Measurements from ENCODE around the gene TRIM36.
A peak's percentile ranks its signal among the peaks of the same experiment; 100 is the strongest.

The TRIM36 gene

DNA sequence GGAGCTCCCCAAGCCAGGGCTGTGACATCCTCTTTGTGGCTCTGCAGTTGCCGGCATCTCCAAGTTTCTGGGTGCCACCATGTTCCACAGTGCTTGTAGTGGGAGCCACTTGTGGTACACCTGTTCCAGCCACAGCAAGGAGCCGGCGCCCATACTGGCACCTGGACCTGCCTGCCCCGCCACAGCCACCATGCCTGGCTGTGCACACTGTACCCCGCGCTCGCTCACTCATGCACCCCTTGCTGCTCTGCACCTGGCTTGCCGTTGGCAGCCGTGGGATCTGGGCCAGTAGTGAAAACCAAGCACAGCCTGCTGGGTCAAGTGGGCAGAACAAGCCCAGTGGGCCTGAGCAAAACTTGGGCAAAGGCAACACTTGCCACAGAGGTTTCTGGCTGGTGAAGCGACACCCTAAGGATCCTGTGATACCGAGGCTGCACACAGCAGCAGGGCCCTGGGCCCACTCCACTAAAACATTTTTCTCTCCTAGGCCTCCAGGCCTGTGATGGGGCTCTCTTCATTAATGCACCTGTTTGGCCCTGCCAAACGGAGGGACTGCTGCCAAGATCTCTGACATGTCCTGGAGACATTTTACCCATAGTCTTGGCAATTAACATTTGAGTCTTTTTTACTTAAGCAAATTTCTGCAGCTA is 2.8 kb downstream of the TRIM36 start:
- DNase-seq: no peak

GRCh38 chr5:115165790-115166189 is 3.9 kb downstream of the TRIM36 start:
- no peak for DNase-seq

DNA sequence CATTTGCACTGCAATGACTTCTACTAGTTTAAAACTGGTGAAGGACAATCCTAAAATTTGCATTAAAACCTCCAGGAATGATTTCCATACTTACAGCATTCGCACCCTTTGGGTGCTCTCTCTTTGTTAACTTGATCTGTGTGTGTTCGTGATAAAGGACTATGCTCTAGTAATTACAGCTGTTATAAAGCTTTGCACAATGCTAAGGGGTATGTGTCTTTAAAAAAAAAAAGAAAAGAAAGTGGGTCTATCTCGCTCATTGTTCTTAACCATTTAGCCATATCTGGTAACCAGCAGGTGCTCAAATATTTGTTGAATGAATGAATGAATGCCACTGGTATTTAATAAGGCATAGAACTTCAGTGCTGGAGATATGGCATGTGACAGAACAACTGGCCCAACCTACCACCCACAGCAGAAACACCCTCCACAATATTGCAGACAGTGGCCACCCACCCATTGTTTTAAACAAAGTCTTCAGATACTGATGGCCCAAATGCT is 8.7 kb downstream of the TRIM36 start:
- no peak for DNase-seq

DNA sequence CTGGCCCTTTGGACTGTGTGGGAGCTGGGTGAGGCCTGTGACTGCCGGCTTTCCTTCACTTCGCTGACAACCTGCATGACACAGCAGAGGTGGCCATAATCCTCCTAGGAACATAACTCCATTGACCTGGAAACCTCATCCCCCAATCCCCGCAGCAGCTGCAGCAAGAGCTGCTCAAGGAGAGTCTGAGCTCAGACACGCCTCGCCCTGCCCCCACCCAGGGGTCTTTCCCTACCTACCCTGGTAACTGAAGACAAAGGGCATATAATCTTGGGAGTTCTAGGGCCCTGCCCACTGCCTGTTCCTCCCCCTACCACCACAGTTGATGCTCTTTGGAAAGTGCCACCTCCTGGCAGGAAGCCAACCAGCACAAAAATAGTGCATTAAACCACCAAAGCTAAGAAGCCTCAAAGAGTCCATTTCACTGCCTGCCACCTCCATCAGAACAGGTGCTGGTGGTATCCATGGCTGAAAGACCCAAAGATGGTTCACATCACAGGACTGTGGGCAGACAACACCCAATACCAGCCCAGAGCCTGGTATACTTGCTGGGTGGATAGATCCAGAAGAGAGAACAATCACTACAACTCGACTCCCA is 18.4 kb downstream of the TRIM36 start:
- no peak for DNase-seq

GRCh38 chr5:115150512-115150911 is 19.2 kb downstream of the TRIM36 start:
- no peak for DNase-seq

DNA sequence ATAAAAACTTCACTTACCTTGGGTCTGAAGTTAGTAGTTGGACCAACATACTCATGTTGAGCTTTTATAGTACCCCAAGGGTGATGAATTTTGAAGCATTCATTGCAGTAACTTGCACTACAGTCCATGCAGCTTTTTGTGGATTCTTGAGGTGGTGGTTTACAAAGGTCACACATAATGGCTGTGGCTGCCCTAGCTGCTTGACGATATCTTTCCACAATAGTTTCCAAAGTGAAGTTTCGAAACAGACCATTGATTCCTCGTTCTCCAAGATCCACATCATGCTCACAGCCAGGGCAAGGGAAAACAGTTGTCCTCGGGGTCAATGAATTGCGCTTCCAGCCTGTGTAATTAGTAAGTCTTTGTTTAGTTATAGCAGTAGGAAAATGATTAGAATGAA is 22.7 kb downstream of the TRIM36 start:
- no peak for DNase-seq

DNA sequence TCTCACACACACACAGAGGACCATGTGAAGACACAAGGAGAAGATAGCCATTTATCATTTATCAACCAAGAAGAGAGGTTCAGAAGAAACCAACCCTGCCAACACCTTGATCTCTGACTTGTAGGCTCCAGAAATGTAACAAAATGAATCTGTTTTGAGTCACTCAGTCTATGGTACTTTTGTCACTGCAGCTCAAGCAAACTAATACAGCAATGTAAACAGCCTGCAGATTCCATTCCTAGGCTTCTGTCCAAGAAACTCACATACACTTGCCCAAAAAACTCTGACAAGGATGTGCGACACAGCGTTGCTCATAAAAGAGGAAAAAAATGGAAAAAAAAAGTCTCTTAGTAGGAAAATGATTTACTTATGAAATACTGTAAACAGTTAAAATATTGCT is 33.4 kb downstream of the TRIM36 start:
- DNase-seq: no peak

GRCh38 chr5:115132465-115132864 is 37.2 kb downstream of the TRIM36 start:
- DNase-seq: no peak

GRCh38 chr5:115126303-115126702 is 43.4 kb downstream of the TRIM36 start:
- DNase-seq: no peak

GRCh38 chr5:115124741-115125140 is 45.0 kb downstream of the TRIM36 start:
- DNase-seq: no peak

GRCh38 chr5:115116001-115116400 is 53.7 kb downstream of the TRIM36 start:
- DNase-seq: no peak

DNA sequence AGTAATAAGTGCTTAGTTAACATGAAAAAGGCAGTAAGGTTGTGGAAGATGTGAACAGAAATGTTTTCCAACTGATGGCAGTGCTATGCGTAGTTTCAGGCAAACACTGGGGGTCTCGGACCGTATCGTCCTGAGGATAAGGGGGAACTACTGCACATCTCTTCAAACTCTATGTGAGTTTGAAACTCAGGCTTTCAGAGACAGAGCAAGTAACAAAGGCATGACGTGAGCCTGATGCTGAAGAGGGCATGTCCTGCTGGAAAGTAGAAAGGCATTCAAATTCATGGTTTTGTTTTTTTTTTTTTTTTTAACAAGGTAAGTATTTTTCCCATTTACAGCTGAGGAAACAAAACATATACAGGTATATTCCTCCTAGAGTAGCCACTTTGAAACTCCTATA is 59.9 kb downstream of the TRIM36 start:
- DNase-seq: no peak

DNA sequence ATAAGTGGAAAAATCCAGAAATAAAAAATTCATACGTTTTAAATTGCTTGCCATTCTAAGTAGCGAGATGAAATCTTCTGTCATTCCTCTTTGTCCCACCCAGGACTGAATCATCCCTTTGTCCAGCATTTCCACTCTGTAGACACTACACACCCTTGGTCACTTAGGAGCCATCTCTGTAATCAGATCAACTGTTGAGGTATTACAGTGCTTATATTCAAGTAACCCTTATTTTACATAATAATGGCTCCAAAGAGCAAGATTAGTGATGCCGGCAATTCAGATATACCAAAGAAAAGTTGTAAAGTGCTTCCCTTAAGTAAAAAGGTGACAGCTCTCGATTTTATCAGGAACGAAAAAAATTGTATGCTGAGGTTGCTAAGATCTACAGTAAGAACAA is 60.4 kb downstream of the TRIM36 start:
- DNase-seq: no peak

DNA sequence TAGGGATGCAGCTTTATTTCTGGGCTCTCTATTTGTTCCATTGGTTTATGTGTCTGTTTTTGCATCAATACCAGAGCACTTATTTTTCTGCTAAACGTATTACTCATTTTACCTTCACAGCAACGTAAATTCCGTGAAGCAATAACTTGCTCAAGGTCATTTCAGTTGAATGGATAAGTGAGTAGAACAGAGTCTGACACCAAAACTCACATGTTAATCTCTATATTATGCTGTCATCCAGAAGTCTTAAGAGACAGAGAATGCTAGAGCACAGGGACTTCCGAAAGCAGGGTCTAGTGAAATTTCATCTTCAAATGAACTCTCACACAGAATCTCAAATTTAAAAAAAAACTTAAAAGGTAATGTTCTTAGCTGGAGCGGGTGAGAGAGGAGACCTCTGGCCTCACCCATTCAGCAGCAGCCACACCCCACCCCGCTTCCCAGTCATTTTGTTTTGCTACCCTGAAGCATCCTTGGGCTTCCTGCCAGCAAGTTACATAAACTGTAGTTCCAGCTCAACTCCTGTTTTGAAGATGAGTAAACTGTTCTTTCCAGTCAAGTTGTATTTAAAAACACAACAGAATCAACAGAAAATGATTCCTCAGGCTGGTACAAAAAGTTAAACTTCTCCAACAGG is 69.3 kb downstream of the TRIM36 start:
- DNase-seq: no peak

- peak; percentile 72 for DNase-seq
Observed at GRCh38 chr5:115098041-115098702, 71.5 kb downstream of the TRIM36 start.

GRCh38 chr5:115097236-115097635 is 72.5 kb downstream of the TRIM36 start:
- peak; percentile 8 for DNase-seq

DNA sequence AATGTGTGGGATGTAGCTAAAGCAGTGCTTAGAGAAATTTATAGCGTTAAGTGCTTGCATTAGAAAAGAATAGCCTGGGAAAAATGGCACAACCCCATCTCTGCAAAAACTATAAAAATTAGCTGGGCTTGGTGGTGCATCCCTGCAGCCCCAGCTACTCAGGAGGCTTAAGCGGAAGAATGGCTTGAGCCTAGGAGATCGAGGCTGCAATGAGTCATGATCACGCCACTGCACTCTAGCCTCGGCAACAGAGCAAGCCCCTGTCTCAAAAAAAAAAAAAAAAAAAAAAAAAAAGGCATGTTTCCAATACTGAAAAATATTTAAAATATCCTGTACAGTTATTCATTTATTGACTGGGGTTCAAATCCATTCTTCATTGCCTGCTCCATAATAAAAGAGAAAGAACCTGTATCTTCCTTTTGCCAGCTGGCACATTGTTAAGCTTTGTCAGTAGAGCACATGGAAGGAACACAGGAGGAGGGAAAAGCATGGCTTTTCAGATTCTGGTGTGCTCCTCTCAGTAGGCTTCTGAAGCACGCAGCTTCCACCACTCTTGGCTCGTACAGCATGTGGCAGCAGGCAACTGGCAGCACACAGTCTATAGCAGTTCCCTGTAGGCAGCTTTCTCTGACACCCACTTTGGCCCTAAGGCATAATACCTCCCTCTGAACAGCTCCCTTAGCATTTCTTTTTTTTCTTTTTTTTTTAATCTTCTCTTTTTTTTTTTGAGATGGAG is 73.5 kb downstream of the TRIM36 start:
- DNase-seq: no peak

DNA sequence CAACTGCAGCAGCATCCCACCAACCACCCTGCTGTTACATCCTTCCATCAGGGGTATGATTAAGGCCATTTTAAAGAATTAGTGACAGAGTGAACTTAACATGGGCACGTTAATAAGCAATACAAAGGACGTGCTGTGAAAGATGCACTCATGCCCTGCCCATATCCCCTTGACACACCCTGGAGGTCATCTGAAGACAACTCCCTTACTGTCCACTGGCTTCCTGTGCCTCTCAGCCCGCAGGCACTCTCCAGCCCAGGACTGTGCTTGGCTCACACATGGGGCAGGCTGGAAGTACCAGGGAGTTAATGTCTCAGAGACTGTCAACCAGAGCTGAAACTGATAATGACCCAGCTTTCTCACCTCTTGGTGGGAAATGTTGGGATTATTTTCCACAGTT is 81.8 kb downstream of the TRIM36 start:
- no peak for DNase-seq

DNA sequence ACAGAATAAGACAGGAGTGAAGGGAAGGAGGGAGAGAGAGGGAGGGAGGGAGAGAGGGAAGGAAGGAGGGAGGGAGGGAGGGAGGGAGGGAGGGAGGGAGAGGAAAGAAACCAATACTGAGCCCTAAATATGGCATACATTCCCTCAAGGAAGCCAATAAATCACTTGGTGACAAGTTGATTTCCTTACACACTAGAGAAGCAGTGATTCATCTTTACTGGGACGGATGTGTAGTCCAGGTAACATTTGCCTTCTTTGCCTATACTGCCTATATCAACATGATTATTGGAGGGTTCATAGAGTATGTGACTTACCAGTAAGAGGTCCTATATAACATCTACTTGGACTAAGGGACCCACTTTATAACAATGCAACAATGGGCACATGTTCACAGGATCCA is 83.2 kb downstream of the TRIM36 start:
- no peak for DNase-seq

DNA sequence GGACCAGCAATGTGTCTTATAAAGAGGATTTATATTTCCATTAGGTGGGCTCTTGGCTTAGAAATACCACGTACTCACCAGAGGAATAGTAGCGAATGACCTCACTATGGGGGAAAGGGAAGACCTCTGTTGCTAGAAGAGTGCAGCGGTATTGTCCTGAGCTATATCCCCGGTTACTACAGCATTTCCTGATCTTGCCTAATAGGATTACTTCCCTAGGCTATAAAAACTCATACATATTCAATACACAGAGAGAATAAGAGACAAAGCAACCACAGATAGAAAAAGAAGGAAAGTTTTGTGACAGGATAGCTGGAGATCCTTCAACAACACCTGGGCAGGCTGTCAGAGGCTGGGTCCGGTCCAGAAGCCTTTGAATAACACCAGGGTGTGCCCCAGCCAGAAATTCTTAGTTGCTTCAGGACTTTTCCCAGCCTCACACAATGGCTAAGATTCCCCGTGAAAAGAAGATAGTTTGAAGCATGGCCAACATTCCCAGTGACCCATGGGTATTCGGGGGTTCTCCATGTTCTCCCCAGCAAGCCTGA is 85.4 kb downstream of the TRIM36 start:
- DNase-seq: no peak

DNA sequence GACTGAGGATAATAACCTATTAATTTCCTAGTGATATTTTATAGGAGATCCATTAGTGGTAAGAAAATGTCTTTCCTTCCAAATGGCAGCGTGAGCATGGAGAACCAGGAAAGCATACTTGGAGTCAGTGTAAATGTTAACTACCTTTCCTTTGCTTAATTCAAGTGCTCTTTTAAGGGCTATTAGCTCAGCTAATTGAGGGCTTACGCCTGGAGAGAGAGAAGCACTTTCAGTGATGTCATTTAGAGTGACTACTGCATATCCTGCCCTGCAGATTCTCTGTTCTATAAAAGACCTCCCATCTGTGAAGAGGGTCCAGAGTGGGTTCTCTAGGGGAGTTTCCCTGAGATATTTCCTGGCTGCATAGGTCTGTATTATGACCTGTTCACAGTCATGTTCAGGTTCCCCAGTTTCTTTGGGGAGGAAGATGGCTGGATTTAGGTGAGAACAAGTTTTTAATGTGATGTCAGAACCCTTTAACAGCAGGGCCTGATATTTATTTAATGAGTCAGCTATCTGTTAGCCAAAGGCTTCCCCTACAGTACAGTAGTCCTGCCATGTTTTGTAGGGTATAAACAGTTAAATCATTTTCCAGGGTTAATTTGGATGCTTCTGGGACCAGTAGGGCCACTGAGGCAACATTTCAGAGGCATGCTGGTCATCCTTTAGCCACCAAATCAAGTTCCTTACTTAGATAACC is 89.6 kb downstream of the TRIM36 start:
- no peak for DNase-seq
